HEK293T (cell line): ENCODE results near the gene ST13.

Experiments
- FOXA1 ChIP-seq: fragments of 450-650 bp; IDR thresholded peaks from 2 replicates; pipeline ENCODE4 v1.6.1; 2016; ENCODE audit warnings: mild to moderate bottlenecking
- L3MBTL2 ChIP-seq: fragments of 450-650 bp; conservative IDR thresholded peaks from 2 replicates; pipeline ENCODE4 v1.6.1; 2016; ENCODE audit warnings: mild to moderate bottlenecking
- SP1 ChIP-seq: fragments of 450-650 bp; IDR thresholded peaks from 2 replicates; pipeline ENCODE4 v1.6.1; 2017
- TF ChIP-seq, protein P1 (sequence below): fragments of 450-650 bp; IDR thresholded peaks from 2 replicates; pipeline ENCODE4 v1.6.1; 2016

DNA sequence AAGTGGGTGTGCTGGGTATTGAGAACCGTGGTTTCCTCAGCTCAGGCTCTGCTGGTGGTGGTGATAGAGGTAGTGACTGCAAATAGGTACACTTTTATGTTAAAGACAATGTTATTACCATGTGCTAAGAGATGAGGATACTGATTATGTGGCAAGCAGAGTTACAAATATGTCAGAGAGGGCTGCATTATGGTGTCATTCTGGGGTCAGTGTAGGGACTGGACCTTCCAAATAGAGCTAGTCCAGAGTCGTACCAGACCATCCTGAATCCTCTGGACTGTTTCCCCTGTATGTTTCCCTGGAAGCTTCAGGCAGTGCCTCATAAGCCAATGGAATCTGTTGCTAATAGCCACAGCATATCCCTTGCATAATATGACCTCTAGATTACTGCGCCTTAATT lies 5.6 kb upstream of the ST13 start, which contains the start of gene DNAJB7:
- TF ChIP-seq SP1: no peak
- no peak for TF ChIP-seq L3MBTL2
- TF ChIP-seq FOXA1: no peak
- TF ChIP-seq, protein P1, sequence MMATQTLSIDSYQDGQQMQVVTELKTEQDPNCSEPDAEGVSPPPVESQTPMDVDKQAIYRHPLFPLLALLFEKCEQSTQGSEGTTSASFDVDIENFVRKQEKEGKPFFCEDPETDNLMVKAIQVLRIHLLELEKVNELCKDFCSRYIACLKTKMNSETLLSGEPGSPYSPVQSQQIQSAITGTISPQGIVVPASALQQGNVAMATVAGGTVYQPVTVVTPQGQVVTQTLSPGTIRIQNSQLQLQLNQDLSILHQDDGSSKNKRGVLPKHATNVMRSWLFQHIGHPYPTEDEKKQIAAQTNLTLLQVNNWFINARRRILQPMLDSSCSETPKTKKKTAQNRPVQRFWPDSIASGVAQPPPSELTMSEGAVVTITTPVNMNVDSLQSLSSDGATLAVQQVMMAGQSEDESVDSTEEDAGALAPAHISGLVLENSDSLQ: no peak
